Central memory CD8-positive, alpha-beta T cell (primary cell): ENCODE measurements around the gene TMEM132D.

Experiments used
- ATAC-seq: fragments of 150-1000 bp; cut with Tn5 transposase; replicated peaks from 2 replicates; pipeline ENCODE4 v1.10.0; 2022; ENCODE audit warnings: mild to moderate bottlenecking, moderate FRiP score, moderate number of reproducible peaks; ENCODE audit not compliant: poor library complexity, severe bottlenecking; ENCODE audit errors: extremely low read depth
- DNase-seq, 2 donors: peaks; one replicate each; pipeline ENCODE4 v3.0.0; 2021; ENCODE audit warnings: low spot score in 2 of 2
- H3K27ac Mint-ChIP-seq: one replicate; pipeline ENCODE4 v1.8.0; 2022; ENCODE audit warnings: low read depth, mild to moderate bottlenecking, moderate library complexity, mixed read lengths
- H3K27me3 Mint-ChIP-seq: one replicate; pipeline ENCODE4 v1.8.0; 2022; ENCODE audit warnings: mixed read lengths
- H3K36me3 Mint-ChIP-seq: one replicate; pipeline ENCODE4 v1.8.0; 2022; ENCODE audit warnings: mild to moderate bottlenecking, moderate library complexity, mixed read lengths; ENCODE audit not compliant: insufficient read depth
- H3K4me1 Mint-ChIP-seq: one replicate; pipeline ENCODE4 v1.8.0; 2022; ENCODE audit warnings: mixed read lengths
- H3K4me3 Mint-ChIP-seq: one replicate; pipeline ENCODE4 v1.8.0; 2022; ENCODE audit warnings: mild to moderate bottlenecking, moderate library complexity, mixed read lengths
- H3K9me3 Mint-ChIP-seq: one replicate; pipeline ENCODE4 v1.8.0; 2022; ENCODE audit warnings: mixed read lengths

The TMEM132D gene

GRCh38 chr12:129383956-129384355, 519.9 kb downstream of the TMEM132D start:
- H3K27me3 Mint-ChIP-seq: peaks cover 11% of the 10 kb centered on the region
- no peak for ATAC-seq
- H3K36me3 Mint-ChIP-seq: peaks cover 2% of the 10 kb centered on the region
- no peaks in the 10 kb centered on the region for H3K9me3 Mint-ChIP-seq
- no peak for DNase-seq
- H3K4me1 Mint-ChIP-seq: no peaks in the 10 kb centered on the region
- H3K27ac Mint-ChIP-seq: no peak overlapping the region
- H3K4me3 Mint-ChIP-seq: no peak overlapping the region

- ATAC-seq (no peak), DNase-seq (no peak)
- H3K4me1 Mint-ChIP-seq: no peaks in the 10 kb centered on the region
- H3K27ac Mint-ChIP-seq: no peak overlapping the region
- H3K4me3 Mint-ChIP-seq: no peak overlapping the region
- peaks cover 2% of the 10 kb centered on the region for H3K36me3 Mint-ChIP-seq
- H3K9me3 Mint-ChIP-seq: peaks cover under 1% of the 10 kb centered on the region
- H3K27me3 Mint-ChIP-seq: peaks cover 11% of the 10 kb centered on the region
Observed at GRCh38 chr12:129381715-129382114, 522.1 kb downstream of the TMEM132D start.

DNA sequence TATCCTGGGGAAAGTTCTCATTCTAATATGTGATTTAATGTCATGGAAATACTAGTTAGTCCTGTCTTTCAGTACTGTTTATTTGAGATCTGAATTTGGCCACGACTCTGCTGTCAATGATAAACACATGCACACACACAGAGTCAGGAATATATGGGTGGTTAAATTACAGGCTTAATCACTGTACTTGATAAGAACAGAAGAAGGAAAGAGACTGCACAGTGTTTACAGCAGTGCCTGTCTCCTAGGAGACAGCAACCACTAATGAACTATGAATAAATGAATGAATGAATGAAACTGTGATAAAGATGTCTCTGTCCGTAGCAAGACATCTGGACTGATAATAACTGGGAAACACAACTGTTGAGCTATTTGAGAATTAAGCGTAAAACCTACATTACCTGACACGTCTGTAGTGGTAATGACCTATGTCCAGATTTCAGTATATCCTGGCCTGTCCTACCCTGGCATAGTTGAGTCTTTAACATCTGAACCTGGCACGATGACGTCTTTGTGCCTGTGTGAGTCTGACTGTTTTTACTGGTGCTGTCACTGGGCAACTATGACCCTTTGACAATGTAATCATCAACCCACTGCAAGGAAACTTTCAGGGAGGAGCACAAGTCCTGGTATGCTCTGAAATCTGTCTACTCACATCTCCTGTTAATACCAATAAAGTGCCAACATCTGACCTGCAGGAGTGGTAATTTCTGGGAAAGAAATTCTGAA, 524.6 kb downstream of the TMEM132D start:
- H3K27me3 Mint-ChIP-seq: peaks cover 11% of the 10 kb centered on the region
- peaks cover 2% of the 10 kb centered on the region for H3K36me3 Mint-ChIP-seq
- H3K4me3 Mint-ChIP-seq: no peak overlapping the region
- DNase-seq: no peak
- H3K4me1 Mint-ChIP-seq: no peaks in the 10 kb centered on the region
- no peak overlapping the region for H3K27ac Mint-ChIP-seq
- ATAC-seq: no peak
- peaks cover 6% of the 10 kb centered on the region for H3K9me3 Mint-ChIP-seq

DNA sequence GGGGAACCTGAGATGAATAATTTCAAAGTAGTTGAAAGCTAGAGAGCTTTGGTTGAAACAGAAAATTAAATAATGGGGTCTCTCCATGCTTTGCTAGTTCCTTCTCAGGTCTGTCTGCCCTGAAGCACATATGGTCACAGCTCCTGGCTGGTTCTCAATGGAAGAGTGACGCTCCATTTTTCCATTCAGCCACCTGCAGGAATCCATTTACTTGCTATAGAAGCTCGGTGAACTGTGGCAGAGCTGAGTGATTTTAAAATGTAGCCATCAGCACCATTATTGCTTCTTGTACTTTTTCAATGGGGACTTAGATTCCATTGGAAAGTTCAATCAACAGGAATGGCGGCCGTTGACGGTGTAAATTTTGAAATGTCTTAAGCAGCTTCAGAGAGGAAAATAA, 525.3 kb downstream of the TMEM132D start:
- ATAC-seq (no peak), DNase-seq (no peak)
- H3K27ac Mint-ChIP-seq: no peak overlapping the region
- peaks cover 2% of the 10 kb centered on the region for H3K36me3 Mint-ChIP-seq
- H3K4me1 Mint-ChIP-seq: no peaks in the 10 kb centered on the region
- H3K27me3 Mint-ChIP-seq: peaks cover 11% of the 10 kb centered on the region
- H3K4me3 Mint-ChIP-seq: no peak overlapping the region
- peaks cover 6% of the 10 kb centered on the region for H3K9me3 Mint-ChIP-seq

- ATAC-seq (no peak), DNase-seq (no peak)
- Mint-ChIP-seq H3K36me3 (no peaks in the 10 kb centered on the region), H3K27ac (no peak overlapping the region), H3K4me1 (no peaks in the 10 kb centered on the region), H3K27me3 (no peaks in the 10 kb centered on the region), H3K4me3 (no peak overlapping the region), H3K9me3 (peaks cover 6% of the 10 kb centered on the region)
Observed at GRCh38 chr12:129373746-129374145, 530.1 kb downstream of the TMEM132D start.

GRCh38 chr12:129372876-129373275, 530.9 kb downstream of the TMEM132D start:
- H3K36me3 Mint-ChIP-seq: no peaks in the 10 kb centered on the region
- no peak for DNase-seq

GRCh38 chr12:129372348-129372747, 531.5 kb downstream of the TMEM132D start:
- Mint-ChIP-seq H3K27ac (no peak overlapping the region), H3K9me3 (peaks cover 6% of the 10 kb centered on the region), H3K4me3 (no peak overlapping the region), H3K36me3 (no peaks in the 10 kb centered on the region), H3K4me1 (no peaks in the 10 kb centered on the region), H3K27me3 (no peaks in the 10 kb centered on the region)
- ATAC-seq (no peak), DNase-seq (no peak)

More at GRCh38 chr12:129372876-129373275, 530.9 kb downstream of the TMEM132D start:
- Mint-ChIP-seq H3K4me1 (no peaks in the 10 kb centered on the region), H3K27ac (no peak overlapping the region), H3K4me3 (no peak overlapping the region), H3K27me3 (no peaks in the 10 kb centered on the region), H3K9me3 (peaks cover 6% of the 10 kb centered on the region)
- ATAC-seq: no peak

DNA sequence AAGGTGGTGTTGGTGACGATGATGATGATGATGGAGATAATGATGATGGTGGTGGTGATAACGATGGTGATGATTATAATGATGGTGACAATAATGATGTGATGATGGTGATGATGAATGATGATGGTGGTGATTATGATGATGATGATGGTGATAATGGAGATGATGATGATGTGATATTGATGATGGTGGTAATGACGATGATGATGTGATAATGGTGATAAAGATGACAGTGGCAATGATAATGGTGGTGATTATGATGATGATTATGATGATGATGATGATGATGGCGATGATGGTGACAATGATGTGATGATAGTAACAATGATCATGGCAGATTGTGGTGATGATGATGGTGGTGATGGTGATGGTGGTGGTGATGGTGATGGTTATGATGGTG, 532.6 kb downstream of the TMEM132D start:
- Mint-ChIP-seq H3K36me3 (no peaks in the 10 kb centered on the region), H3K9me3 (peaks cover under 1% of the 10 kb centered on the region), H3K4me1 (no peaks in the 10 kb centered on the region), H3K4me3 (no peak overlapping the region), H3K27ac (no peak overlapping the region), H3K27me3 (no peaks in the 10 kb centered on the region)
- DNase-seq (no peak), ATAC-seq (no peak)

- ATAC-seq: no peak
- no peaks in the 10 kb centered on the region for H3K27me3 Mint-ChIP-seq
- H3K9me3 Mint-ChIP-seq: no peaks in the 10 kb centered on the region
- no peak for DNase-seq
- no peak overlapping the region for H3K4me3 Mint-ChIP-seq
- no peaks in the 10 kb centered on the region for H3K4me1 Mint-ChIP-seq
- H3K27ac Mint-ChIP-seq: no peak overlapping the region
- no peaks in the 10 kb centered on the region for H3K36me3 Mint-ChIP-seq
Observed at GRCh38 chr12:129366656-129367055, 537.2 kb downstream of the TMEM132D start.

GRCh38 chr12:129363041-129363440, 540.8 kb downstream of the TMEM132D start:
- DNase-seq (no peak), ATAC-seq (no peak)
- no peak overlapping the region for H3K27ac Mint-ChIP-seq
- H3K36me3 Mint-ChIP-seq: no peaks in the 10 kb centered on the region
- no peaks in the 10 kb centered on the region for H3K9me3 Mint-ChIP-seq
- H3K27me3 Mint-ChIP-seq: no peaks in the 10 kb centered on the region
- no peaks in the 10 kb centered on the region for H3K4me1 Mint-ChIP-seq
- no peak overlapping the region for H3K4me3 Mint-ChIP-seq

- no peaks in the 10 kb centered on the region for H3K9me3 Mint-ChIP-seq
- ATAC-seq (no peak), DNase-seq (no peak)
- H3K36me3 Mint-ChIP-seq: no peaks in the 10 kb centered on the region
- H3K4me3 Mint-ChIP-seq: no peak overlapping the region
- no peaks in the 10 kb centered on the region for H3K4me1 Mint-ChIP-seq
- no peak overlapping the region for H3K27ac Mint-ChIP-seq
- no peaks in the 10 kb centered on the region for H3K27me3 Mint-ChIP-seq
Observed at GRCh38 chr12:129357233-129357632, 546.6 kb downstream of the TMEM132D start.

DNA sequence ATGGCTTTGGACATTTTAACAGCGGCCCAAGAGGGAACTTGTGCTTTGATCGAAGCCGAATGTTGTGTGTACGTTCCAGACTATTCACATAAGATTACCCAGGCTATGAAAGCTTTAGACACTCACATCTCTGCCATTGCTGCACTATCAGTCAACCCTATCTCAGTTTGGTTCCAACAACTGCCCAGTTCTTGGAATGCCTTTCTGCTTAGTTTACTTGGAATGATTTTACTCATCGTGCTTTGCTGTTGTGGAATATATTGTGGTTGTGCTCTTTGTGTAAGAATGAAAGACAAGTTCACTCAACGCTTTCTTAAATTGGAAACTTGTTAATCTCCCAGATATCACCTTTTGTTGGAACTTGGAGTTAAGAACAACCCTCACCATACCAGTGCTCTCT, 552.3 kb downstream of the TMEM132D start:
- Mint-ChIP-seq H3K27me3 (peaks cover 1% of the 10 kb centered on the region), H3K4me1 (no peaks in the 10 kb centered on the region), H3K27ac (no peak overlapping the region), H3K36me3 (no peaks in the 10 kb centered on the region), H3K4me3 (no peak overlapping the region), H3K9me3 (no peaks in the 10 kb centered on the region)
- DNase-seq (no peak), ATAC-seq (no peak)

- Mint-ChIP-seq H3K36me3 (no peaks in the 10 kb centered on the region), H3K27ac (no peak overlapping the region), H3K4me1 (no peaks in the 10 kb centered on the region), H3K27me3 (no peaks in the 10 kb centered on the region), H3K9me3 (no peaks in the 10 kb centered on the region), H3K4me3 (no peak overlapping the region)
- ATAC-seq (no peak), DNase-seq (no peak)
Observed at GRCh38 chr12:129339336-129339735, 564.5 kb downstream of the TMEM132D start.
